DOHH2 (cell line): ENCODE data around the gene MT1X.

Source experiments
- CTCF ChIP-seq: fragments of 200-600 bp; sonication (generic); IDR thresholded peaks from one replicate; pipeline ENCODE4 v1.5.1; 2014; ENCODE audit warnings: antibody characterized with exemption, mild to moderate bottlenecking, low read depth, low read length; ENCODE audit not compliant: poor library complexity, severe bottlenecking
- EZH2phosphoT487 ChIP-seq: fragments of 200-600 bp; sonication (generic); IDR thresholded peaks from 2 replicates; pipeline ENCODE4 v1.6.1; 2017; ENCODE audit warnings: borderline replicate concordance, mild to moderate bottlenecking, antibody characterized with exemption, low read length, moderate library complexity, mixed read lengths

GRCh38 chr16:56677474-56677873 is 4.8 kb upstream of the MT1X start:
- TF ChIP-seq CTCF (no peak), EZH2phosphoT487 (no peak)
